Myocyte (in vitro differentiated cells): ENCODE measurements around the gene PPM1M. TPM values are rescaled to one million over a fixed set of nuclear protein-coding genes. Genes with fewer than 3 reads are reported as not detected.

Source experiments
- DNase-seq: peaks from one replicate; pipeline ENCODE4 v3.0.0-alpha.2; 2012; ENCODE audit warnings: low read depth
- total RNA-seq: library from RNA; depleted of rRNA; stranded (reverse); fragments of >200 nt; gene quantifications from 2 replicates; pipeline ENCODE4 v1.2.3, GENCODE V29; 2014

The PPM1M gene
- total RNA-seq, 1 donor from 2014 or later = 5.5 TPM

DNA sequence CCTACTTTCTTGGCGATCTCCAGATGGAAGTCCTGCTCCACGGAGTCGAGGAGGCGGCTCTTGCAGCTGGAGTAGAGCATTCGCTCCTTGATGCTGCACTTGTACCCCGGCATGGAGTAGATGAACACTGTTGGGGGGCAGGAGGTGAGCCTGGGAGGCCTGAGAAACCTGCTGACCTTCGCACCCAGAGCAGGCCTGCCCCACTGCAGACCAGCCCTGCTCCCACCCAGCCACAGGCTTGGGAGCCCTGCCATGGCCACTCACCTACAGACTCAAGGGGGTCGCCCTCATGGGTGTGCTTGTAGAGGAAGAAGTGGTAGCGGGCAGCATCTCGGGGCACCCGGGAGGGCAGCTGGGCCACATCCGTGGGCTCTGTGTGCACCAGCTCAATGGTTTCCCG is 15.9 kb upstream of the PPM1M start:
- DNase-seq = no peak

DNA sequence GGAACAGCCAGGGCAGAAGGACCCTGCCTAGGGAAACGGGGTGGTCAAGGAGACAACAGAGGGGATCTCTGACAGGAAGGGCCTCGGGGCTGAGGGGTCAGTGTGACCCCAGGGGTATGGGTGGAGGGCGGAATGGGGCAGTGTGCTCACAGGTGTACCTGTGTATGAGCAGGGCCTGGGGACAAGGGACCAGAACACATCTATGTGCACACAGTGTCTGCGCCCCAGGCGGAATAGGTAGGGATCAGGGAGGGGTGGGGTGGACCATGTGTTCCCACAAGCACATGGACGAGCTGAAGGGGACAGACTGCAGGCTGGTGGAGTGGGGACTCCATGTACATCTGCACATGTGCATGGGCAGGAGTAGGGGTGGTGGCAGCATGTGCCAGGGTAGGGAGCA is 15.1 kb upstream of the PPM1M start:
- DNase-seq = no peak

DNA sequence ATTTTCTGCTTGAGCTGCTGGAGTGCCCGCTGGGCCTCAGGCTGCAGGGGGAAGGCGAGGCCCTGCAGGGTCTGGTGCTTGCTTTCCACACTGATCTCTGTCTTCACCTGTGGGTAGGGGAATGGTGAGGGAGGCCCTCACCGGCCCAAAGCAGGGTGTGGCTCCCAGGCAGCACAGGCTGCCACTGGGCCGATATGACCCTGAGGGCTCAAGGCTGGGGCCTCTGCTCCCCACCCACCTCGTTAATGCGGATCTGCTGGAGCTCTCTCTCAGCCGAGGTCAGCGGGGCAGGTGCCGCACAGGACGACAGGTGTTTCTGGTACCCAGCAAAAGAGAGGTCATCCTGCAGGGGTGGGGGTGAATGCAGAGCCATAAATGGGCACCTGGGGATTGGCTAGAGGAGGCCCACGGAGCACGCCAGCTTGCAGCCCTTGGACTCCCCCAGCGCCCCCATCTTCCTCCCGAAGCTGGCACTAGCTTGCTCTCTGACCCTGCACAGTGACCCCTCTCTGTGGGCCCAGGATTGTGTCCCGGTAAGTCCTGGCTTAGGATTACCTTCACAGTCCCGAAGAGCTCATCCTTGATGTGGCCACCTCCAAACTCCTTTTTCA is 14.6 kb upstream of the PPM1M start:
- no peak for DNase-seq

DNA sequence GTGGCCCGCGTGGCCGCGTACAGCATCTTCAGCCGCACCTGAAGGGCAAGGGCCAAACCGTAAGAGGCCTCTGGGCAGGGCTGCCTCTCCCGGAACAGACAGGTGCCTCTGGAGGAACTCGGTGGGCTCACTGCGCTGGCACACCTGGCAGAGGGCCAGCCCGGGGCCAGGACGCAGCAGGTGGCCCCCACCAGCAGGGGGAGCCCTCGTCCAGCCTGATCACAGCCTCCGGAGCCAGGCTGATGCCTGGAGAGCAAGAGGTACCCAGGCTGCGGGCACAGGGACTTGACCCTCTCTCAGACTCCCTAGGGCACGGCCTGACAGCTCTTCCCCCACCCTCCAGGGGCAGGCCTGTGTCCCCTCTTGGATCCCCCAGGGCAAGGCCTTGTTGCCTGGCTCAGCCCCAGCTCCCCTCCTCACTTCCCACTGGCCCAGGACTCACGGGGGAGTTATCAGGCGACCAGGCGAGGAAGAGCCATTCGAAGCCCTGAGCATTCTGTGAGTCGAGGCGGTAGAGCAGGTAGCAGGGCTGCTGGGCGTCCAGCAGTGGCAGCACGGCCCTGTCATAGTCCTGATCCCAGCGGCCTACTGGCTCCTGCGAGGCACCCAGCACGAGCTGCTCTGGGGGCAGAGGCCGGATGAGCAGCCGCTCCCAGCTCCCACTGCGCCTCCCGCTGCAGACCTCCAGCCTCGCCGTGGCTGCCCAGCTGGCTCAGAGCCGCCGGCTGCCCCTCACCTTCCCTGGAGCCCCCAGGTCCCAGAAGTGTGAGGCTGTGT is 13.9 kb upstream of the PPM1M start:
- DNase-seq = peak; percentile 67

- DNase-seq = no peak
Observed at GRCh38 chr3:52232279-52233107, 13.1 kb upstream of the PPM1M start.

- DNase-seq = no peak
Observed at GRCh38 chr3:52233108-52233591, 12.4 kb upstream of the PPM1M start.

DNA sequence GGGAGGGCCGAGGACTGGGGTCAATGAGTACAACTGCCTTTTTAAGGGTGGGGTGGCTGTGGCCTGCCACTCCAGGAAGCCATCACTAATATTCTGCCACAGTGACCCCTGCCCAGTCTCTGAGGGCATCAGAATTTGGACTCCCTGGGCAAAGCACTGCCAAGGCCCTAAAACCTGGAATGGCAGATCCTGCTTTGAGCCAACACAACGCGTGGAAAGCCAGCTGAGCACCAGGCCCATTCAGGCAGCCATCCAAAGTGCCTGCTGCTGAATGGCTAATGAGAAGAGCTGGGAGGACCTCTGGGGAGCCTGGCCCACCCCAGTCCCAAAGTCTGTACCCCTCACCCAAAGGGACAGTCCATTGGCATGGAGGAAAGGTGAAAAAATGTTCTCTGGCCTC is 11.6 kb upstream of the PPM1M start:
- DNase-seq = no peak

DNA sequence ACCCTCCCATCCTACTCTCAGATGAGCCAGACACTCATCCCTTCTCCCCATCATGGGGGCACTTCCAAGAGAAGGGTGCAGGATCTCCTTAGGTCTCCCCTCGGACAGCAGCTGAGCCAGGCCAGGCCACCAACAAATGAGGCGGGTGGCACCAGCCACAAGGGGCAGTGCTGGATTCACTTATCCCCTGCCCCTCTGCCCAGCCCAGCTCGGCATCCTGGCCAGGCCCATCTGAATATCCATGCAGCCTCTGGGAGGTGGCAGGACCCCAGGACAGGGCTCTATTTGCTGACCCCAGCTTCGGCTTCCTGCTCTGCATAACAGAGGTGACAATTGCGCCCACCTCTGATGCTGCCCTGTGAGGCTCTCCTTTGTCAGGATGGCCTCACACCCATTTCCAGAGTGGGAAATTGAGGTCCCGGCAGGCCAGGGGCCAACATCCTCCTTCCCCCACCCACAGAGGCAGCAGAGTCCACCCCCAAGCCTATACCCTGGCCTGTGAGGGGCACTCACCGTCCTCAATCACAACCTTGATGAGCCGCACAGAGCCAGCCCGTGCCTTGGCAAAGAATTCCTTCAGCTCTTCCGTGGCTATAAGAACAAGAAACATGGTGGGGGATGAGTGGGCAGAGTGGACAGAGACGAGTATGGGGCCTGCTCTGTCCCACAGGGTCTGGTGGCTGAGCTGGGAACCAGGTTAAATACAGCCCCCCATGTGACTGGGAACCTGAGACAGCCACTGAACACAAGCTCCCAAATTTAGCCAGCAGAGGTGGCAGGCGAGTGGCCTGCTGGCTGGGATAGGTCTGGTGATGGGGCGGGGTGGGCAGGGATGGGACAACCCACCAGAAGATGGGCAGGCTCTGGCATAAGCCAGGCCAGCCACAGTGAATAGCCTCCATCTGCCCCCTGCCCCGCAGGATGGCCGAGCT is 10.8 kb upstream of the PPM1M start:
- DNase-seq = peak; percentile 52

GRCh38 chr3:52236424-52236886 is 9.1 kb upstream of the PPM1M start:
- peak; percentile 58 for DNase-seq

DNA sequence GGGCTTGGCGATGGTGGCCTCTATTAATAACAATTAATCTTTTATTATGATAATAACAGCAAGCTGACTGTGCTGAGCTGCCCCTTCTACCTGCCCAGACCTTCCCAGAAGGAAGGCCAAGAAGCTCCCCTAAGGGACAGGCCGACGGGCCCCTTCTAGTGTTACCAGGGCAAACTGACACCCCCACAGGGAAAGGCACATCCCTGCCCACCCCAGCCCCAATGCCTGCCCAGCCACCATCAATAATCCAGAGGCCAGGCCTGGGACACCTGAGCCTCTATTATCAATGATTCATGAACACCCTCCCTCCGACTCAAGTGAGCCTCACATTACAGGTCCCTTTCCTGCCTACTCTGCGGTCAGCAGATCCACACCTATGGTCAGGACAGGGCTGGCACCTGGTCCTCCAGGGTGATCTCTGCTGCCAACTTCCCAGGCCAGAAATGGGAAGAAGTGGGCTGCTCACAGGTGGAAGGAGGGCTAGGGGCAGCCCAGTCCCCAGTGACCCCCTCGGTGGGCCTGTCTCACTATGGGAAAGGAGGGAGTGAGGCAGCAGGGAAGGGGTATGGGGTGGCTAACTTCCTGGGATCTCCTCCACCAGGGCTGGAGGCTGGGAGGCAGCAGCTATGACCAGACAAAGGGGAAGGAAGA is 8.4 kb upstream of the PPM1M start:
- DNase-seq = no peak

DNA sequence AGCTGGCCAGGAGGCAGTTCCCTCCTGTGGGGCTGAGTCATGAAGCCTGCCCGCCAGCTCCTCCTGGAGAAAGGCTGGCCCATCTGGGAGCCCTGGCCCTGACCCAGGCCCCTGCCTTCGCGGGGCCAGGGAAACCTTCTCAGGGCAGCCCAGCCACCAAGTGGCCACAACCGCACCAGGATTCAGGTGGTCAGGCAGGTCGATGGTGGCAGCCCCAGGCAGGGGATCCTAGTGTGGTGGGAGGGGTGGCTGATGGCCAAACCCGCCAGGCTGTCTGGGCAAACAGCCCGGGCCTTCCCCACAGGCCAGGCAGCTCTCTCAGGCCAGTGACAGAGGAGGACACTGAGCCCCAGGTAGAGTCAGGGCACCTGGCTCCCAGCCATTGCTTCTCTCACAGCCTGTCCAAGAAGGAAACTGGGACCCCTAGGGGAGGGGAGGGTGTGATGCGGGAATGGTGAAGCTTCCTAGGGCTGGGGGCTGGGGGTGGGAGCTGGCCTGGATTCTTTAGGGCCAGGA is 7.8 kb upstream of the PPM1M start:
- DNase-seq = peak; percentile 94

DNA sequence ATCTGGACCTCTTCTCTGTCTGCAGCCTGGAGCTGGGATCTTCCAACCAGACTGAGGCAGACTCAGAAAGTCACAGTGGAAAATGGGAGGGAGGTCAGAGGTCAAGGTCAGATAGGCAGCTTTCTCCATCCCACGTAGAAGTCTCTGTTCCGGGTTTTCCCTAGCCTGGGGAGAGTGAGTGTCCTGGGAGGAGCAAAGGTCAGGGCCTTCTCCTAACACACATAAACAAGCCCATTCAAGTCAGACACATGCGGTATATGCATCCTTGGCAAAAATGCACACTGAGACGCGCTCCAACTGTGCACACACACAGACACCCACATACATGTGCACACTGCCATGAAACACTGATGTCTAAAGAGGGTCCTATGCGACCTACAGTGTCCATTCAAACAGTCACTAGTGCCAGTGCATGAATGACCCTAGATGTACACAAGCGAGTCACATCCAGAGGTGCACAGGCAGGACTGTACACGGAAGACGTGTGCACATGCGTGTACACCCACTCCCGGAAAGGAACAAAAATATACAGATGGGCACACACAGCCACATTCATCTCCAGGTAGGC is 7.3 kb upstream of the PPM1M start:
- no peak for DNase-seq

- peak; percentile 73 for DNase-seq
Observed at GRCh38 chr3:52238761-52239701, 6.5 kb upstream of the PPM1M start, which contains the start of gene TWF2. TSS of gene TWF2 (minus strand) at chr3:52239158. CDS start at chr3:52239016, 142 bp downstream.

DNA sequence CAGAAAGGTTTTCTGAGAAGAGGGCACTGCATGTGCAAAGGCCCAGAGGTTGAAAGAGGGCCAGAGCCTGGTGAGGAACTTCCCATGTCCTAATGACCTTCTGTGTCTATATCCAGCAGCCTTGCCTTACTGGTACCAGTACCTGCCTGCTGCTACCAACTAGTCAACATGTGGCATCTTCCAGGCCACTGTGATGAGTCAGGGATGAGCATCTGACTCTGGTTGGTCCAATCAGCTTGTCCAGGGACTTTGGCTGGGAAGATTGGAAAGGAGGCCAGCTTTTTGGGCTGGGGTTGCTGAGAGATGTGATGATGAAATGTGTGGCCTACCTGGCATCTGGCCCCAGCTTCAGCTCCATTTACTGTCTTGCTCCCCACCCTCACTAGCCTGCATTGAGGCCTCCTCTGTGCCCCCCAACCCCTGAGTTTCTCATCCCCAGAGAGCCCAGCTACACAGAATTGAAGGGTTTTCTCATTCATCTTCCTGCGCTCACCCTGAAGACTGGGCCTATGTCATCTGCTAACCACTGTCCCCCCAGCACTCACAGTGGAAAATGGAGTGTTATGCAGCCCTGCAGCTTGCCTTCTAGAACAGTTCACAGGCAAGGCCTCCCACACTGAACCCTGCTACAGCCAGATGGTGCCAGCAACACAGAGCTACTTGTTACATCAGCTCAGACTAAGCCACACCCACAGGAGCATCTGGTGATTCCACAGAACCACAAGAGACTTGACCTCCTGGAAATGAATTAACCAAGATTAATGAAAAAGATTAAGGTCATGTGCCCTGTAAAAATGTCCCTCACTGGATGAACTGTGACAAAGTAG is 5.3 kb upstream of the PPM1M start:
- DNase-seq = peak; percentile 87

- DNase-seq = no peak
Observed at GRCh38 chr3:52240886-52241370, 4.6 kb upstream of the PPM1M start.

GRCh38 chr3:52242039-52242438 is 3.5 kb upstream of the PPM1M start:
- DNase-seq = no peak
